Tibial nerve (tissue), 4 donors: ENCODE results near the gene OR56B4.

ENCODE experiments used
- EP300 ChIP-seq, 2 donors: sonication (generic); formaldehyde crosslinking; IDR thresholded peaks; one replicate each; pipeline ENCODE4 v1.6.1; 2017; ENCODE audit warnings: antibody characterized with exemption in 2 of 2, mild to moderate bottlenecking in 1 of 2
- POLR2A ChIP-seq, 2 donors: fragments of 450-650 bp; IDR thresholded peaks; one replicate each; pipeline ENCODE4 v1.6.1; 2017; ENCODE audit warnings: antibody characterized with exemption in 2 of 2, mild to moderate bottlenecking in 2 of 2, moderate library complexity in 2 of 2
- TF ChIP-seq, protein P1 (sequence below), 5 experiments: fragments of 200-600 bp in 3 of 5; fragments of 450-650 bp in 2 of 5; sonication (generic) in 3 of 5; IDR thresholded peaks; one replicate each; pipeline ENCODE4 v1.5.1; 2016 to 2019; ENCODE audit warnings: antibody characterized with exemption in 5 of 5, mild to moderate bottlenecking in 3 of 5, moderate library complexity in 2 of 5

DNA sequence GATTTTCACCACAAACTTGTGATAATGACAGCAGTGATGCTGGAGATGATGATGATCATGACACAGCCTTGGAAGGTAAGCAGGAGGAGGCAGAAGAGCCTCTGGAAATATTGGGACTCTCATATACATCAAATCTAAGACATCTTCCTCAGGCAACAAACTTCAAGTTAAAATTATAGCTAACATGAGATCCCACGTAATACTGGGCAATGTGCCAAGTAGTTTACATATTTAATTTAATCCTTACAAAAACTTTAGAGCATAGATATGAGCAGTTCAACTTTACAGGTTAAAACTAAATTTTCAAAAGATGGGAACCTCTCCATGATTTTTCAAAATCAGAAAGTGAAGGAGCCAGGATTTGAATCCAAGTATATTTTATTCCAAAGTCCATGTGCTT, 43.6 kb downstream of the OR56B4 start:
- TF ChIP-seq, protein P1, sequence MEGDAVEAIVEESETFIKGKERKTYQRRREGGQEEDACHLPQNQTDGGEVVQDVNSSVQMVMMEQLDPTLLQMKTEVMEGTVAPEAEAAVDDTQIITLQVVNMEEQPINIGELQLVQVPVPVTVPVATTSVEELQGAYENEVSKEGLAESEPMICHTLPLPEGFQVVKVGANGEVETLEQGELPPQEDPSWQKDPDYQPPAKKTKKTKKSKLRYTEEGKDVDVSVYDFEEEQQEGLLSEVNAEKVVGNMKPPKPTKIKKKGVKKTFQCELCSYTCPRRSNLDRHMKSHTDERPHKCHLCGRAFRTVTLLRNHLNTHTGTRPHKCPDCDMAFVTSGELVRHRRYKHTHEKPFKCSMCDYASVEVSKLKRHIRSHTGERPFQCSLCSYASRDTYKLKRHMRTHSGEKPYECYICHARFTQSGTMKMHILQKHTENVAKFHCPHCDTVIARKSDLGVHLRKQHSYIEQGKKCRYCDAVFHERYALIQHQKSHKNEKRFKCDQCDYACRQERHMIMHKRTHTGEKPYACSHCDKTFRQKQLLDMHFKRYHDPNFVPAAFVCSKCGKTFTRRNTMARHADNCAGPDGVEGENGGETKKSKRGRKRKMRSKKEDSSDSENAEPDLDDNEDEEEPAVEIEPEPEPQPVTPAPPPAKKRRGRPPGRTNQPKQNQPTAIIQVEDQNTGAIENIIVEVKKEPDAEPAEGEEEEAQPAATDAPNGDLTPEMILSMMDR (IDR thresholded peaks at IDR 0.05), result no peak
- TF ChIP-seq POLR2A (IDR thresholded peaks at IDR 0.05), result no peak
- TF ChIP-seq EP300 (IDR thresholded peaks at IDR 0.05), result no peak
